ENCODE results near the gene ANKFN1.

Gene ANKFN1, protein sequence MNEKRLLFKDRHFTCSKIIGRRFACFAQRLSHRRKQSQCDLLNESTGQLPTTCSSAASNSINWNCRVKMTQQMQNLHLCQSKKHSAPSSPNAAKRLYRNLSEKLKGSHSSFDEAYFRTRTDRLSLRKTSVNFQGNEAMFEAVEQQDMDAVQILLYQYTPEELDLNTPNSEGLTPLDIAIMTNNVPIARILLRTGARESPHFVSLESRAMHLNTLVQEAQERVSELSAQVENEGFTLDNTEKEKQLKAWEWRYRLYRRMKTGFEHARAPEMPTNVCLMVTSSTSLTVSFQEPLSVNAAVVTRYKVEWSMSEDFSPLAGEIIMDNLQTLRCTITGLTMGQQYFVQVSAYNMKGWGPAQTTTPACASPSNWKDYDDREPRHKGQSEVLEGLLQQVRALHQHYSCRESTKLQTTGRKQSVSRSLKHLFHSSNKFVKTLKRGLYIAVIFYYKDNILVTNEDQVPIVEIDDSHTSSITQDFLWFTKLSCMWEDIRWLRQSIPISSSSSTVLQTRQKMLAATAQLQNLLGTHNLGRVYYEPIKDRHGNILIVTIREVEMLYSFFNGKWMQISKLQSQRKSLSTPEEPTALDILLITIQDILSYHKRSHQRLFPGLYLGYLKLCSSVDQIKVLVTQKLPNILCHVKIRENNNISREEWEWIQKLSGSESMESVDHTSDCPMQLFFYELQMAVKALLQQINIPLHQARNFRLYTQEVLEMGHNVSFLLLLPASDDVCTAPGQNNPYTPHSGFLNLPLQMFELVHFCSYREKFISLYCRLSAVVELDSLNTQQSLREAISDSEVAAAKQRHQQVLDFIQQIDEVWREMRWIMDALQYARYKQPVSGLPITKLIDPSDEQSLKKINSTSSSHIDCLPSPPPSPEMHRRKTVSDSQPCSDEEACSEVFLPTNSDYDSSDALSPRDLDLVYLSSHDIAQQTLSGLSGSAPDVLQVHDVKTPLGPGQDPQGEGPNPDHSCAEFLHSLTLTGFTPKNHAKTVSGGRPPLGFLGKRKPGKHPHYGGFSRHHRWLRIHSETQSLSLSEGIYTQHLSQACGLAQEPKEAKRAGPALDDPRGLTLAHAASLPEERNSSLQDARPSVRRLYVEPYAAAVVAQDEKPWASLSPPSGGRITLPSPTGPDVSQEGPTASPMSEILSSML

DNA sequence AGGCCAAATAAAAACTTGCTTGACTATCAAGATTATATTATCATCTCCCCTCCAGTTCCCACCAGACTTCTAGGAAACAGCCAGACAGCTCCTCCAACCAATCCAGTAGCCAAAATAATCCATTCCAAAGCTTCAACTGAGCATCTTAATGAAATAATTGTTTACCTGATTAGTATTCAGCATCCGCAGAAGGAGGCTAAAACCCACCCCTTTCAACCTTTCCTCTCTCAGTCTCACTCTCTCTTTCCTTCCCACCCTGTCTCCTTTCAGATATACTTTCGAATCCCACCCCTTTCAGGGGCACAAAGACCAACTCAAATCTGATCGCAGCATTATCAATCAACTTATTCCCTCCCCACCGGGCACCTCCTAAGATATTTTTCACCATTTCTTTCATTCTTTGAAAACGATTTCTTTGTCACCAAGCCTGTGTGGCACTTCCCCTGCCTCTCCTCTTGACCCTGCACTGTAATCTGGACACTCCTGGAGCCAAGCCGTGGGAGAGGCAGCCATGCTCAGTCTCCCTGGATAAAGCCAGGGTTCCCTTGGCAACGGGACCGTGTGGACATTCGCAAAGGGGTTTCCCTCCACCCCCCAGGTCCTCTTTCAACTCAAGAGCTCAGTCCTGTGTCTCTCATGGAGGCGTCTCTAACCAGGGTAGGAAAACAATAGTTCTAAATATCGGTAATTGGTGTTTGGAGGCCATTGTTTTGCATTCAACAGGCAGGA lies at the start of gene ANKFN1:
Gene ANKFN1, plus strand, starts transcription at position 602 of the 729 bp plus-strand sequence. CDS start 59,193 bp downstream, outside the sequence.
- DNase-seq (ENCODE audit: low read depth) = no peak

DNA sequence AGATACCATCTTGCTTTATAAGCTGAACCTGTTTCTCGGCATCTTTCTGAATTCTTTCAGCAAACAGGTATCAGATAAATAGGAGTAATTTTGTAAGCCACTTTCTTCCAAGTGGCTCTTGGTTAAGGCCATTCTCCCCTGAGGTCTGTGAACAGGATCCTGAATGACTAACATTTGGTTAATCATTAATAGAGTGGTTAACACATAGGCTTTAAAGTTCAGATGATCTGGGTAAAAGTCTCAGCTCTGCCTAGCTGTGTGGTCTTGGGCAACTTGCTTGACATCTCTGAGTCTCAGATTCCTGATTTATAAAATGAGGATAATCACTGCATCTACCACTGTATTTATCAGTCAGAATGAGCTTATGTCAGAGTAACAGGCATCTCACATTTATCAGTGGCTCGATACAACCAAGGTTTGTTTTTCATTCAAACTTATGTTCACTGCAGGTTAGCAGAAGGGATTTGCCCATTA lies 44.4 kb upstream of the ANKFN1 start:
- no peak for DNase-seq (ENCODE audit: low read depth)

- no peak for DNase-seq (ENCODE audit: low read depth)
Measured at GRCh38 chr17:56109836-56110235, 43.4 kb upstream of the ANKFN1 start.

DNA sequence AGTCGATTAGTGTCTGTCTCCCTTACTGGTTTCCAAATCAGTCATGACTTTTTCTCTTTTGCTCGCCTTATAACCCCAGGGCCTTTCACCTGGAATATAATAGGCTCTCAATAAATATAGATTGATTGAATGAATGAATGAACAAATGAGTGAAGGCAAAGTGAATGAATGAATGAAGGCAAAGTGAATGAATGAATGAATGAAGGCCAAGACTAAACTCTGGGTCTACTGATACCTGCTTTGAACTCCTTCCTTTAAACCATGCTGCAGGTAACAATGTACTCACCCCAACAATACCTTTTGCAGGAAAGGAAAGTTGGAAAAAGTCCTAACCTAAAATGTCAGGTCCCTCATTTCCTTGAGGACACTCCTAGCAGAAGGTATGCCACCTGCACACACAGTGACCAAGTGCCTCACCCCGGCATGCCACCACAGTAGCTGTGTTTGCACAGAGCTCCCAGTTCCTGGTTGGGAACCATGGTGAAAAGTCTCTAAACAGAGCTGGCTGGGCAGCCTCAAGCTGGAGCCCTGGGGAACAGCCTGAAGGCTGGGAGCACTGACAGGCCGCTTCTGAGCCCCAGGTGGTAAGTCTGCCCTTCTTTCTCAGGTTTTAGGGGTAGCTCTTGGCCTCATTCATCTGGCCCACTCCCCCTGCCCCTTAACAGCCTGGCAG lies 42.7 kb upstream of the ANKFN1 start:
- DNase-seq (ENCODE audit: low read depth) = no peak

- DNase-seq (ENCODE audit: low read depth) = no peak
Measured at GRCh38 chr17:56111706-56112485, 41.4 kb upstream of the ANKFN1 start.

DNA sequence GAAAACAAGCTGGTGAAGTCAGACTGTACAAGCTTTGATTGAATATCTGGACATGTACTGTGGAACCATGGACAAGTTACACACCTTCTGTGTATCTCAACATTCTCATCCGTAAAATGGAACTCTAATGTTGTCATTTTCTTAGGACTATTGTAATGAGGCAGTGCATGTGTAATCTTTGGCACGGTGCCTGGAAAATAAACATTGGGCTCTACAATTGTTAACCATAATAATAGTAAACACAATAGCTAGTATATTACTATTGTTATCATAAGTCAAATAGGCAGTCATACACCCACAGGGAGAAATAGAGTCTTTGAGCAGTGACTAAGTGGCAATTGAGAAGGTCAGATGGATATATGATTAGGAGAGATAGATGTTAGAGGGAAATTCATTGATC lies 39.8 kb upstream of the ANKFN1 start:
- no peak for DNase-seq (ENCODE audit: low read depth)

DNA sequence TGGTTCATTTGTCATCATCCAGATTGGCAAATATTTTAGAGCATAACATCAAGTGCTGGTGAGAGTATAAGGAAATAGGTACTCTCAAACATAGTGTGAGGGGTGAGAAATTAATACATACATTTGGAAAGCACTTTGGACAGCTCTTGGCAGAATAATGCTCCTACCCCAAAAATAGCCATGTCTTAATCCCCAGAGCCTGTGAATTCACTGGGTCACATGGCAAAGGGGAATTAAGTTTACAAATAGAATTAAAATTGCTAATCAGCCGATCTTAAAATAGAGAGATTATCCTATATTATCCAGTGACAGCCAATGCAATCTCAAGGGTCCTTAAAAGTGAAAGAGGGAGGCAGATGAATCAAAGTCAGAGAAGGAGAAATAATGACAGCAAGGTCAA lies 38.8 kb upstream of the ANKFN1 start:
- no peak for DNase-seq (ENCODE audit: low read depth)

- no peak for DNase-seq (ENCODE audit: low read depth)
Measured at GRCh38 chr17:56119191-56119590, 34.1 kb upstream of the ANKFN1 start.

DNA sequence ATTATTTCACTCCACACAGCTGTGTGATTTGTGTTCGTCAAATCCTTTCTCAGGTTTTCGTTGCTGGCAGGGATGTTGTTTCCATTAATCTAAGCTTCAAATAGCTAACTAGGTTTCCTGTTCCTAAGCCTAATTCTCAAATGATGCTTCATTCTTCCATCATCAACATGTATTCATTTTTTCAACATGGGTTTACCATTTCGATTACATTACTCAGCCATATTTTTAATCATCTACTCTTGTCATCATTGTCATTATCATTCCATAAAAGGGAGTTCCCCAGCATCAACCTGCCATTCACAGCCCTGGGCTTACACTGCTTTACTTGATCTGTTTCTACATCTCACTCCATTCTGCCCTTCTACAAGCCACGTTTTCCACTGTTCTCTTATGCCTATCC lies 33.3 kb upstream of the ANKFN1 start:
- no peak for DNase-seq (ENCODE audit: low read depth)

- no peak for DNase-seq (ENCODE audit: low read depth)
Measured at GRCh38 chr17:56121191-56122051, 31.9 kb upstream of the ANKFN1 start.

DNA sequence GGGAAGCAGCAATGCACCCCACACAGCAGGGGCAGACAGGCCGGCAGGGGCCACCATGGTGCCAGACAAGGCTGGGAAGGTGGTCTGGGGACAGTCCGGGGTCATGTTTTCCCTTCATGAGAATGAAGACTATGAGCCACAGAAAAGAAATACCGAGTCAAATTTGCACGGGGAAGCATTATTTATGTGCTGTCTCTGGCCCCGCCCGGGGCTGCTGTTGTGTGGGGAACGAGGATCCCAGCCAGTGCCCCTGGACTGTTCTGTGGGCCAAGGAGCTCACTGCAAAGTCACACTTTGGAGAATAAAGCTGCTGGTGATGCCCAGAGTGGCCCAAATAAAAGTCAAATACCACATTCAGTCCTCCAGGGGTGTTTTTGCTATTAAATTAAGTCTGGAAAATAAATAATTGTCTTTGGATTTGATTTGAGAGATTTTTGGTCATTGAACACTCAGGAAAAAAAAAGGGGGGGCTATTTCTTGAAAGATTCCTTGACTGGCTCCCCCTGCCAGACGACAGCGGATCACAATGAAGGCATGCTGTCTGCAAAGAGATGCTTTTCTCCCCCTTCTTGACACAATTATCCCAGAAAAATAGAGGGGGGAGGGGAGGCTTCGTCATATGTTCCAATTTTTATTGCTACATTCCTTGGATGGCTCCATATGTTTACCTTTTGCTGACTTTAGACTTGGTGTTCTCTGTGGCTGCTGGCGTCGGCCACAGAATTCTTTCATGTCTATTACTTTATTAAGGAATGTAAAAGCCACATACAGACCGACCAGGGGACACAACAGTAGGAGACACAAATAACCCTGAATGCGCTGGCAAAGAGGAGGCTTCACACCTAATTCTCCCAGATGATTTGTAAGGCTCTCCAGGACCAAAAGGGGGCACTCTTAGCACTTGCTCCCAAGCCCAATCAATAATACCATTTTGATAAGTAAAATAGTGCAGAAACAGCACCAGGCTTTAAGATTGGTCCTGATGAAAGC lies 27.1 kb upstream of the ANKFN1 start:
- DNase-seq (ENCODE audit: low read depth) = no peak

DNA sequence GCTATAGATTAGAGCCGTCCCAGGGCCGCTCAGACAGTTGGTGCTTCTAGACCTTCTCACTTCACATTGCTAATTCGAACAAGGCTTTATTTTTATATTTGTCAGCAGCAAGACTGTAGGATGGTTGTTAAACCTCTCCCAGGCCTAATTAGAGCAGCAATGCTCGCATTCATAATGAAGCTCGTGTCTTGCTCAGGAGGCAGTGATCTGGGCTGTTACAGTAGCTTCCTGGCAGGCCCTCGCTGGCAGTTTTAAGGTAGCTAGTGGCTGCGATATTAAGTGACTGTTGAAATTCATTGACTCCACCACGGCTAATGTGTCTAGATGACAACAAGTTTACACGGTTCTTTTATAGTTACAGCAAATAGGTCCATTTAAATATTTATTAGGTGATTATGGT lies 23.2 kb upstream of the ANKFN1 start:
- DNase-seq (ENCODE audit: low read depth) = no peak

DNA sequence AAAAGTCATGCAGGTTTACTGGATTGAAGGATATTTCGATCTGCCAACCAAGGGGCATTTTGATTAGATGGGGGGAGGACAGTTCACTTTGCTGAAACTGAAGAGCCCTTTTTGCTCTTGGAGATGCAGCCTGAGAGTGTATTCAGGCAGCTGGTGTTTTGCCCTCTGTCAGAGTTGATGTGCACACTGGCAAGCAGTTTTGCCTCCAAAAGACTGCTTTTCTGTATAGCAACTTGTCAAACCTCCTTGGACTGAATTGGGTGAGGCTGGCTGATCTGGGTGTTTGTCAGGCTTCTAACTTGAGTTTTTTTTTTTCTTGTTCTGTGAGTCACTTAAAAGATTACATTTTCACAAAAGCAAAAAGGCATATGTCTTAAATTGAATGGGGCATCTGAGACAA lies 22.6 kb upstream of the ANKFN1 start:
- no peak for DNase-seq (ENCODE audit: low read depth)

- DNase-seq (ENCODE audit: low read depth) = no peak
Measured at GRCh38 chr17:56131431-56131830, 21.8 kb upstream of the ANKFN1 start.

DNA sequence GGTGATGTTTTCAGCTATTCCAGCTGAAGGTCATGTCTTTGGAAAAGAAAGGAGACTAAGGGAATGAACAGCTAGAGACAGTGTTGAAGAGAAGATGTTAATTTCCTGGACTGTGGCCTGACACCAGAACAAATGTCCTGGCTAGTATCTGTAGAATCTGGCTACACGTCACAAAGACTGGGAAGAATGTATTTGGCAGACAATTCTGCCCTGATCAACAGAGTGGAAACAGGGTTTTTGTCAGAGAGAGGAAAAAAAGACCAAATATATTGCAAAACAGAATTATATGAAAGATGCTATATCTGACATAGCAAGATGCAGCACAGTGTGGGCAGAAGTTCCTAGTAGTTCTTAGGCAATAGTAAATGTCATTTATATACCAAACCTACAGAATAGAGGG lies 17.0 kb upstream of the ANKFN1 start:
- DNase-seq (ENCODE audit: low read depth) = no peak

GRCh38 chr17:56141046-56141839 lies 12.0 kb upstream of the ANKFN1 start:
- DNase-seq (ENCODE audit: low read depth) = no peak

DNA sequence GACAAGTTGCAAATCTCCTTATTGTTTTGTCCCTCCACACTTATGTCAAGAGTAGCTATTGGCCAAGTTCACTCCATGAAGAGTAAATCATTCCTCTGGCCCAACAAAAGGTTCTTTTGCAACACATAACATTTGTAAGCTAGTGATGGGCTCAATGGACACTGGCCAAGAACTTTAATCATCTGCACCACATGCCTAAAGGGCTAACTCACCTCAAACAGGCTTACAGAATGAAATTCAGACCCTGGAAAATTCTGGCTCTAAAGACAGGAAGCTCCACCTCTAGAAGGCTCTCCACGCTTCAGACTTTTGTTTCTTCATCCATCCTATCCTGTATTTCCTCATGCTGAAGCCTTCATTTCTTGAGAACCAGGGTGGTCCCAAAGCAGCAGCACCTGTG lies 10.9 kb upstream of the ANKFN1 start:
- no peak for DNase-seq (ENCODE audit: low read depth)
